Measurements from ENCODE around the gene CARMIL1. TPM values are rescaled to one million over a fixed set of nuclear protein-coding genes. Genes with fewer than 3 reads are reported as not detected.

CARMIL1 gene
- total and polyA plus RNA-seq, 11 donors, result 2.4 to 9.1 (median 5.3) TPM

DNA sequence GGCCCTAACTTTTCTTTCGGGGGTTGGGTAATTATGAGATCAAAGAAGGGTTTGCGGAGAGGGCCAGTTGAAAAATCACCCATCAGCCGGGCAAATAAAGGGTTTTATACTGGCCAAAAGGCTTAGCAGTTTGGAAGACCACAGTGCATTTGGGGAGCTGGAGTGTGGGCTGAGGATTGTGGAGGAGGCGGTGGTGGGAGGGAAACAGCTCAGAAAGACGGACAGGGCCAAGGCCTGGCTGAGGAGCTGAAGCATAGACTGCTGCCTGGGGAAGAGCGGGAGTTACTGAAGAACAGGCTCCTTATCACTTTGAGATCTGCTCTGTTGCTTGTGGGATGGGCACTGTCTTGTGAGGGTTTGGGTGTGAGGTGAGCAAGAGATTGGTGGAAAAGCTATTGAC, 144.2 kb downstream of the CARMIL1 start:
- Histone ChIP-seq H3K9me3 (peaks cover 0 to 3% (median 0%) of the 10 kb centered on the region in 12 donors), H3K4me1 (peaks cover 0 to 10% (median 0%) of the 10 kb centered on the region in 12 donors), H3K4me3 (no peak overlapping the region), H3K27ac (no peak overlapping the region), H3K36me3 (no peaks in the 10 kb centered on the region), H3K27me3 (no peaks in the 10 kb centered on the region)
- 83 to 92% (median 90%) methylated on average over 6 of the region's 6 CpGs for WGBS, 4 donors
- intact Hi-C loops (cut with DNase I), result no loop called here
- no peak for ATAC-seq
- no peak for TF ChIP-seq POLR2A (IDR thresholded peaks at IDR 0.05)
- TF ChIP-seq, protein P1, sequence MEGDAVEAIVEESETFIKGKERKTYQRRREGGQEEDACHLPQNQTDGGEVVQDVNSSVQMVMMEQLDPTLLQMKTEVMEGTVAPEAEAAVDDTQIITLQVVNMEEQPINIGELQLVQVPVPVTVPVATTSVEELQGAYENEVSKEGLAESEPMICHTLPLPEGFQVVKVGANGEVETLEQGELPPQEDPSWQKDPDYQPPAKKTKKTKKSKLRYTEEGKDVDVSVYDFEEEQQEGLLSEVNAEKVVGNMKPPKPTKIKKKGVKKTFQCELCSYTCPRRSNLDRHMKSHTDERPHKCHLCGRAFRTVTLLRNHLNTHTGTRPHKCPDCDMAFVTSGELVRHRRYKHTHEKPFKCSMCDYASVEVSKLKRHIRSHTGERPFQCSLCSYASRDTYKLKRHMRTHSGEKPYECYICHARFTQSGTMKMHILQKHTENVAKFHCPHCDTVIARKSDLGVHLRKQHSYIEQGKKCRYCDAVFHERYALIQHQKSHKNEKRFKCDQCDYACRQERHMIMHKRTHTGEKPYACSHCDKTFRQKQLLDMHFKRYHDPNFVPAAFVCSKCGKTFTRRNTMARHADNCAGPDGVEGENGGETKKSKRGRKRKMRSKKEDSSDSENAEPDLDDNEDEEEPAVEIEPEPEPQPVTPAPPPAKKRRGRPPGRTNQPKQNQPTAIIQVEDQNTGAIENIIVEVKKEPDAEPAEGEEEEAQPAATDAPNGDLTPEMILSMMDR (IDR thresholded peaks at IDR 0.05), result no peak
- DNase-seq, result no peak

DNA sequence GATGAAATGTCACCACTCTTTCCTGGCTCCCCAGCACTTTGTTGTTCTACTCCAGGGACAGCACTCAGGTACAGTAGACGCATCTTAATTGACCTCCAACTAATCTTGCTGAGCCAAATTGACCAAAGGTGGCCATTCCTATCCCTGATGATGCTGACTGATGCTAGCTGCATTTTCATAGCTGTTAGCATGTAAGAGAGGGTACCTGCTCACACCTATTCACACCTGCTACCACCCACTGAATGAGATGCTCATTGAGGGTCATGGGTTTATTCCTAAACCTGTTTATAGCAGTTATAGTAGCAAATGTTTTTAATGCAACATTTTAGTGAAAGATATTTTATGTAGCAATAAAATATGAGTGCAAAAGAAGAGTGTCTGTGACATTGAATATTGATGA, 145.1 kb downstream of the CARMIL1 start:
- TF ChIP-seq, protein P1 (IDR thresholded peaks at IDR 0.05), result no peak
- no peak for TF ChIP-seq POLR2A (IDR thresholded peaks at IDR 0.05)
- H3K27ac ChIP-seq, result no peak overlapping the region
- no peak for DNase-seq
- H3K27me3 ChIP-seq, result no peaks in the 10 kb centered on the region
- H3K9me3 ChIP-seq, result peaks cover 0 to 3% (median 0%) of the 10 kb centered on the region in 12 donors
- no peak for ATAC-seq
- no peaks in the 10 kb centered on the region for H3K36me3 ChIP-seq
- H3K4me3 ChIP-seq, result no peak overlapping the region
- WGBS, 4 donors, result 89 to 100% (median 94%) methylated on average over 1 of the region's 1 CpG
- intact Hi-C loops (cut with DNase I), result no loop called here
- H3K4me1 ChIP-seq, result peaks cover 0 to 10% (median 0%) of the 10 kb centered on the region in 12 donors

DNA sequence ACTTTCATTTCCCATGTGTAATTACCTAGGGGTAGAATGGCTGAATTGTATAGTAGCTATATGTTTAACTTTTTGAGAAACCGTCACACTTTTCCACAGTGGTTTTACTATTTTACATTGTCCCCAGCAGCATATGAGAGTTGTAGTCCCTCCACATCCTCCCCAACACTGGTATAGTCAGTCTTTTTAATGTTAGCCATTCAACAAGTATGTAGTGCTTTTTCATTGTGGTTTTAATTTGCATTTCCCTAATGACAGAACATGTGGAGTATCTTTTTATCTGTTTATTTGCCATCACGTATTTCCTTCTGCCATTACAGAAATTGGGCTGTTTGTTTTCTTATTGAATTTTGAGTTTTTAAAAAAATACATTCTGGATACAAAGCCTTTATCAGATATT, 148.4 kb downstream of the CARMIL1 start:
- Histone ChIP-seq H3K27me3 (no peaks in the 10 kb centered on the region), H3K9me3 (no peaks in the 10 kb centered on the region), H3K36me3 (no peaks in the 10 kb centered on the region), H3K27ac (no peak overlapping the region), H3K4me1 (peaks cover 0 to 9% (median 0%) of the 10 kb centered on the region in 12 donors), H3K4me3 (no peak overlapping the region)
- no peak for ATAC-seq
- 54 to 84% (median 70%) methylated on average over 2 of the region's 2 CpGs for WGBS, 4 donors
- DNase-seq, result no peak
- TF ChIP-seq, protein P1 (IDR thresholded peaks at IDR 0.05), result no peak
- TF ChIP-seq POLR2A (IDR thresholded peaks at IDR 0.05), result no peak
- intact Hi-C loops (cut with DNase I), result no loop called here

DNA sequence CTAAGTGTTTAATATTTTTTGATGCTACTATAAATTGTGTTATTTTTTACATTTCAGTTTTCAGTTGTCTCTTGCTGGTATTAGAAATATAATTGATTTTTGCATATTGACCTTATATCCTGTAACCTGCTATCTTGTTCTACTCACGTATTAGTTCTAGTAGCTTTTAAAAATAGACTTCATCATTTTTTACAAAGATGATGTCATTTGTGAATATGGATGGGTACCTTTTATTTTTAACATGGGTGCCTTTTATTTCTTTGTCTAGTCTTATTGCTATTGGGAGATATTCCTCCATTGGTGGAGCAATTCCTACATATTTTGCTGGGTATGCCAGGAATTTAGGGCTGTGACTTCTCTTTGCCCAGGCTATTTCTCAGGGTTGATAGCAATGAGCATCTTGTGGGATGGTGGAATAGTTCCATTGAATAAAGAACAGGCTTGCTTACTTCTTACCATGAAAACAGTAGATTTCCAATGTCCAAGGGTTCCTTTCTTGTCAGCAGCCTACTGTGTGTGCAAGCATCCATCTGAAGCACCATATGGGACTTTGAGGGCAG, 149.7 kb downstream of the CARMIL1 start:
- no peak overlapping the region for H3K27ac ChIP-seq
- H3K36me3 ChIP-seq, result peaks cover 0 to 5% (median 0%) of the 10 kb centered on the region in 9 donors
- H3K9me3 ChIP-seq, result no peaks in the 10 kb centered on the region
- ATAC-seq (no peak), DNase-seq (no peak)
- WGBS, 4 donors, result 53 to 83% (median 62%) methylated on average over 1 of the region's 1 CpG
- no peak for TF ChIP-seq POLR2A (IDR thresholded peaks at IDR 0.05)
- TF ChIP-seq, protein P1 (IDR thresholded peaks at IDR 0.05), result no peak
- H3K4me1 ChIP-seq, result peaks cover 0 to 9% (median 0%) of the 10 kb centered on the region in 12 donors
- H3K27me3 ChIP-seq, result no peaks in the 10 kb centered on the region
- no peak overlapping the region for H3K4me3 ChIP-seq
- intact Hi-C loops (cut with DNase I), result no loop called here

All from heart left ventricle (tissue), 16 donors.